Posterior vena cava (tissue), 2 donors: ENCODE data around the gene FAM240A. TPM values are rescaled to one million over a fixed set of nuclear protein-coding genes. Genes with fewer than 3 reads are reported as not detected.

Source experiments
- DNase-seq: peaks from one replicate; pipeline ENCODE4 v3.0.0-alpha.2; 2020; ENCODE audit warnings: low spot score
- intact Hi-C, 2 donors: fragments of 100-400 bp; cut with DNase I; formaldehyde crosslinking; loops; one replicate each; pipeline versions ENCODE4 v1.14.1 to v1.14.2; 2022 to 2023
- total RNA-seq, 2 donors: library from RNA; stranded (reverse); fragmentation: NEBNext Ultra II Directional; extraction: Animal tissue kit (Norgen Biotek cat#: 25700); gene quantifications; one replicate each; pipeline ENCODE4 v1.2.1, GENCODE V29; 2021
- donor health status: DM: yes; HTN: yes; CAD: no.
- donor health status: DM: yes; HTN: yes; CAD: no.

Gene FAM240A
- total RNA-seq, 2 donors from 2014 or later, result 0.28 TPM; not detected in 1

DNA sequence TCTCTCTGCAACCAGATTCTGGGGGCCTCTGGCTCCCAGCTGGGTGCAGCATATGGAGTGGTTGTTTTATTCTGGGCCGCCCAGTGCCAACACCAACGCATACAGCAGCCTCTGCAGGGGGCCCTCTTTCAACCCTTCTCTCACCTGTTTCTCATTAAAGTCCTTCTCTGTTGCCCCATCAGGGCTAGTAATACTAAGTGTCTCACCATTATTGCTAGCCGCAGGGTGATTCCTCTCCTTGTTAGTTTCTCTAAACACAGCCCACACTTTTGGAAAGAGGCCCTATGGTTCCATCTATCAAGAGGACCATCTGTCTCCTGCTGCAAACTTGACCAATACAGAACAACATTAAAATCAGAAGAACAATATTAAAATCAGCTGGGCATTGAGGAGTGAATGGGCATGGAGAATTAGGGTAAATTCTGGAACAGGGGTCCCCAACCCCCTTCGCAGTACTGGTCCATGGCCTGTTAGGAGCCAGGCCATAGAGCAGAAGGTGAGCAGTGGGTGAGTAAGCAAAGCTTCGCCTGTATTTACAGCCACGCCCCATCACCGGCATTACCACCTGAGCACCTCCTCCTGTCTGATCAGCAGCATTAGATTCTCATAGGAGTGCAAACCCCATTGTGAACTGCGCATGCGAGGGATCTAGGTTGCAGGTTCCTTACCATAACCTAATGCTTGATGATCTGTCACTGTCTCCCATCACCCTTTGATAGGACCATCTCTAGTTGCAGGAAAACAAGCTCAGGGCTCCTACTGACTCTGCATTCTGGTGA is 44.6 kb downstream of the FAM240A start:
- intact Hi-C loops, result no loop called here
- DNase-seq, result no peak

DNA sequence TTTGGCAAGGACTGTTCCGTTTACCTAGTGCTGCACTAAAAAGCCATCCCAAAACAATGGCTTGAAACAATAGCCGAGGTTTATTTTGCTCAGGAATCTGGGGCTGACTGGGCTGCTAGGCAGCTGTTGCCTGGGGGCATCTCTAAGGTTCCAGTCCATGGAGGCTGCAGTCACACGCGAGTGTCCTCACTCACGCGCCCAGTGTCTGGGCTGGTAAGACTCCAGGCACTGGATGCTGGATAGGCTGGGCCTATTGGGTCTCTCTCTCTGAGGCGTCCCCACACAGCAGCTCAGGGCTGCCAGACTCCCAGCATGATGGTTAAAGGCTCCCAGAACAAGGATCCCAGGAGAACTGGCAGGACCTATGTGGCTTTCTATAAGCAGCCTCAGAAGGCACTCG is 47.0 kb downstream of the FAM240A start:
- intact Hi-C loops, result no loop called here
- no peak for DNase-seq

DNA sequence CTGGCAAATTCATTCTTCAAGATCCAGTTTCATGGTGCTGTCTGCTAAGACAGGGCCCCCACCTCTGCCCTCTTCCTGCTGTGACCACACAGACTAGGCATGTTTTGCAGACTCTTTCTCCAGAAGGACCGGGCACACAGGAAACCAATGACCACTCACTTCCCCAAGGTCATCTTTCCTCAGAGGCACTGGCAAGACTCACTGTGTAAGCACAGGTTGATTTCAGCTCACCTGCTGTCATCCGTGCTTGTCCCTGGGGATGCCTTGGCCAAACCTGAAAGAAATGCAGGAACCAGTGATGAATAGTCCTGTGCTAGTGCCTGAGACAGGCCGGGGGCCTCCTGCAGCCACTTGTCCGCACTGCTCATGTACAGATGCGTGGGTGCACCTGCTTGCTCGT is 47.7 kb downstream of the FAM240A start:
- intact Hi-C loops, result no loop called here
- no peak for DNase-seq

DNA sequence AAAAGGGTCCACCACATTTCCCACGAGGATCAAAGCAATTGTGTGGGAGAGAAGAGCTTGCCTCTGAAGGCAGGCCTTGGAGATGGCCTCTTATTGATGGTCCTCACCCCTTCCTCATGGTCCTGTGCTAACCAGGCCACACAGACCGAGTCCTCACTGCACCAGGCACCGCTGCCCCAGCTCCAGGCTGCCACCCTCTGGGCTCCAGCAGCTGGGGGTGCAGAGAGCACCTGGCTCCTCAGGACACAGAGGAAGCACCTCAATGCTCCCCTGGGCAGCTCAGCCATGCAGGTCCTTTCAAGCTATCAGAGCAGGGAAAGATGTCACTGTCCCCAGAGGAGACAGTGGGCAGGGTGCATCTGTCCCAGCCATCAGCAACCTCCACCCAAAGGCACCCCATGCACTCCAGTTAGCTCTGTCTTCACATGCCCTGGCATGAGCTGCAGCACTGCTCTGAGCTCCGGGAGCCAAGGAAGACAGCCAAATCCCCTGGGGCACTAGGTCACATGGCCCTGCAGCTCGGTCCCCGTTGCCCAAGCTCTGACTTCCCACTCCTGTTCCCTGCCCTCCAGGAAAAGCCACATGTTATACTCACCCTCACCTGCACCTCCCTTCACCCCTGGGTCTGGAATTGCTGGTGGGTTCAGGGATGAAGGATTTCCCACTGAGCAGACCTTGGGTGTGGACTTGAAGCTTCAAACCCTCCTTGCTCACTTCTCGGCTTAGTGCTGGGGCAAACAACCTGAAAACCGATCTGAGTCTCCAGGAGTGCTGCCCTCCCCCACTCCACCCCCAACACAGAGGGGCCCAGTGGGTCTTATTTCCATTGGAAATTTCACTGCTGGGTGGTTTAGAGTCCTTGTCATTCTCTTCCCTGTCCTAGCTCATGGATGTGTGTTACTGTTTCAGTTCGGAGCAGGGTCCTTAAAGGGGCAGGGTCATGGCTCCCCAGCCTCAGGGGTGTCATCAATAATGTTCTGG is 48.5 kb downstream of the FAM240A start:
- DNase-seq, result no peak
- intact Hi-C loops, result no loop called here

DNA sequence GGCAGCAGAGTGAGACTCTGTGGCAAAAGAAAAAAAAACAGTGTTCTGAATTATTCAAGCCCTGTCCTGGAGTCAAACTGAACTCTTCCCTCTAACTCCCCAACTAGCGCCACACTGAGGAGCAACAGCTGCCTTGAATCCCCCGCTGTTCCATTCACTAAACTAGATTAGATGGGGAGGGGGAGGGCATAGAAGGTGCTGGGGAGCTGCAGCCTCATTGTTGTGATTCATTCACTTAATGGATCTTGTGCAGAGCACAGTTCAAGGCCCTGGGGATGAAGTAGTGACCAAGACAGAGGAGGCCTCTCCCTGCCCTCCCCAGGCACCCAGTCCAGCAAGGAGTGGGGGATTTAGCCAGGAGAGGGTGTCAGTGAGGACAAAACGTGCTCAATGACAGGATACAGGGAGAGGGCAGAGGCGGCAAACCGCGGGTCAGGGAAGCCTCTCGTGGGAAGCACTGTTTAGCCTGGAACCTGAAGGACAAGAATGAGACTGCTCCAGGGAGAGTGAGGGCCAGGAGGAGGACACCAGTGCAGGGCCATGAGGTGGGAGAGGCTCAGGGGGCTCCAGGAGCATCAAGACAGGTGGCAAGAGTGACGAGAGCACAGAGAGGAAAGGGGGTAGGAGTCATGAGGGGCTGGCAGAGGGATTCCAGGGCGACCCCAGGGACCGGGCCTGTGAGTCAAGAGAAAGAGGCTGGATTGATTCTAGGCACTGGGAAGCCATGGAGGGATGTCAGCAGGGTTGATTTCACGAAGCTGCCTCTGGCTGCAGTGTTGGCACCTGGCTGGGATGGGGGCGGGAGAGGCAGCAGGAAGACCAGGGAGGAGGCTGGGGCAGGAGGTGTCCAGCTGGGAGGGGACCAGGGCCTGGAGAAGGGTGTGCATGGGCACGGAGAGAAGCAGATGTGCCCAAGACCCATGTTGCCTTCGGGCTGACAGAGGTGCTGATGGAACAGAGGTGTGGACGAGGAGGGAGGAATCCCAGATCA is 49.7 kb downstream of the FAM240A start:
- no peak for DNase-seq

DNA sequence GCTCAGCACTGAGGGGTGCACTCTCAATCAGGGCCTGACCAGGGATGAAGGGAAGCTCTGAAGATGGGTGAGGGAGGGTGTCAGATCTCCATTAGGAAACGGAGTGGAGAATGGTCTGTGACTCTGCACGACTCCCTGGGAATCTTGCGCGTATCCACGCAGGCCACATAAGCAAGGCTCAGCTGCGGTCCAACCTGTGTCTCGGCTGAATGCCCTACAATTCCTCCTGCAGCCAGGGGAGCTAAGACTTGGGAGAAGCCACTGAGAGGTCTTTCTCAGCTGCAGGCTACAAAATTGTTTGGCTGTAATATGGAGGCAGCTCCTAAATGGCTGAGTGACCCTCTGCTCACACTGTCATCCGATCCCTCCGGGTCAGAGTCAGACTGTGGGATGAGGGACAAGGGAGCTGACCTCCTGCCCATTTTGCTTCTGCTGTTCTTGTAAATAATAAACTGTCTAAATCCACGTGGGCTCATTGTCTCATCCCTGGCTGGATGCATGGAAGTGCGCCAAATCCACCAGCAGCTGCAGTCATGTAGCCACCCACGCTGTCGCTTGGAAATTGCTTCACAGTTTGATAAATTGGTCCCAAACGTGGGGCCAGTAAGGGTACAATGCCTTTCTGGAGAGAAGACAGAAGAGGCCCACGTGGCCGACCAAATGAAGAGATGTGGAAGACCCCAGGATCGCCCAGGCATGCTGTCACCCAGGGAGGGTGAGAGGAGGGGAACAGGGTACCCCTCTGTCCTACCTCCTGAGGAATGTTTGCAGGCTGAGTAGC is 50.6 kb downstream of the FAM240A start:
- DNase-seq, result peak; percentile 84
- intact Hi-C loops, result loop anchor here in 1 of 2 donors (2.0 kb wide), 1 partner anchor 76 kb away; no protein-coding TSS in a partner anchor

More for the DNA sequence above, 49.7 kb downstream of the FAM240A start:
- intact Hi-C loops, result loop anchor here in 1 of 2 donors (2.0 kb wide), 1 partner anchor 77 kb away; no protein-coding TSS in a partner anchor

DNA sequence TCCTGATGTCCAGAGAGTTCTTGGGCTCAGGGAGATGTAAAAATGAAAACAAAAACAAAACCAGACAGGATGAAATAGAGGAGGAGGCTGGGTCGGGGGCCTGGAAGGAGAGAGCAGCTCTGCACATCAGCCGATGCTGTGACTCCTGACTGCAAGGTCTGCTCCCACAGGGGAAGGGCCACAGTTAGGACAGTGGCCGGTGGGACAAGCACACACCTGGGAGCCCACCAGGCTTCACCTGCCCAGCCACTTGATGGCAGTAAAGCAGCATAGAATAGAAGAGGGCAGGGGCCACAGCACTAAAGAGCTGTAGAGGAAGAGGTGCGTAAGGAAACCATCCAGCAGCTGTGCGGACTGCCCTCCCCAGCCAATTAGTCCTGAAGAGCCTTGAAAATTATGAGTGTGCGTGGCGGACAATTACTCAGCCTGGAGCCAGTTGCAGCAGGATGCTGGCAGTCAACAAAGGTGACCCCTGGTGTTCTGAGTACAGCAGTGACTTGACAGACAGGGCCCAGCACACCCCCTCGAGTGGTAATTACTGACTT is 51.3 kb downstream of the FAM240A start:
- intact Hi-C loops, result loop anchor here in 1 of 2 donors (2.0 kb wide), 1 partner anchor 75 kb away; no protein-coding TSS in a partner anchor
- no peak for DNase-seq

DNA sequence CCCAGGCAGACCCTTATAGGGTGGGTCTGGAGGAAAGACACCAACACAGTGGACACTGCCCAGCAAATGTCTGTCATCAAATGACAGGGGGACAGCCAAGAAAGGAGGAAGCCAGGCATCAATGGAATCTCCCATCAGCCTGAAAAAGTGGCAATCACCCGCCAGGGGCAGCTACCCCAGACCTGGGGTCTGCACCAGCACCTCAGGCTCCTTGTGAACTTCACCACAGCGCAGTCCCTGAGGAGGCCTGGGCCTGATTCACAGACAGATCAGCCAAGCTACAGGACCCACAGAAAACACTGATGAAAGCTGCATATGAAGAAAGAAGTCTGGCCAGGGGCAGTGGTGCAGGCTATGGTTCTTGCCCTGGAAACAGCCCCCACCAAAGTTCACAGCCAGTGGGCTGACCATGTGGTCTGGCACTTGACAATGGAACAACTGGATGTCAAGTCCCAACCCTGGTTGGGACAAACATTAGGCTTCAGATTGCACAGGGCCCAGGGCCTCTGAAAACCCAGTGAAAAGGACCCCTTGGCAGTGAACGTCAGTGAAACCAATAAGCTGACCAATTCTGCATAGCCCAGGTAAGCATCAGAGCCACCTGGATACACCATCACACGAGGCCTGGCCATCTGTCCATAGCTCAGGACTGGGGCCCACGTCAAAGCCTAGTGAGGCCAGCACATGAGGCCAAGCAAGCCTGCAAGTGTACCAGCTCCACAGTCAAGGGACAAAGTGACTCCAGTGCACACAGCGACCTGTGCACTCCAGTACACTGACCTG is 52.1 kb downstream of the FAM240A start:
- no peak for DNase-seq

DNA sequence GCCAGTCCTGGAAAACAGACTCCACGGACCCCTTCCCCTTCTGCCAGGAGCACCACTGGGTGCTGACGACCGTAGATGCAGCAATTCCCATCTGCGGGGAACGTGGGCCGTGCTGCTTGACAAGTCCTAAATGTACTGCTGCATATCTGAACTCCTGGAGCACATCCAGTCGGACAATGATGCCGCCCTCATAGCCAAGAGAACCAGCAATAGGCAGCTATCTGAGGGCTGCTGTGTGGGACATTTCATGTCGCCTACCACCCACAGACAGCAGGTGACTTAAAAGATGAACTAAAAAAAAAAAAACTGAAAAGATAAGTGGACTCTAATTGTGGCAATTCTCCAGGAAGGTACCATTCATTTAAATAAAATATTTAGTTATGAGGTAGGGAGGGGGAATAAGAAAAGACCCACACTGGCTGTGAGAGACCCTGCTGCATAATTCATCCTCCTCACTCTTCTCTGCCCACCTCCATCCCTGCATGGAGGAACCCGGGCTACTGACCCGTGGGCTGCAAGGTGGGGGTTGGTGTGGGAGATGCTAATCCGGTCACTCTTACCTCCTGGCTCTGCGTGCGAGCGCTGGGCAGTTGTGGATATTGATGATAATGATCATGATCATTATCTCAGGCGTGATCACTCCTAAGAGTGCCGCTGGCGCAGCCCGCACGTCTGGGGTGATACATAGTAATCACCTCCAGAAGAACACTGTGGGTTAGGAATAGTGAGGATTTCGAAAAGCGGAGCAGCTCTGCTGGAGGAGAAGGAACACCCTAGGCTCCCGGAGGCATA is 52.8 kb downstream of the FAM240A start:
- peak; percentile 79 for DNase-seq
- intact Hi-C loops, result no loop called here

More for the DNA sequence above, 52.1 kb downstream of the FAM240A start:
- intact Hi-C loops, result no loop called here

DNA sequence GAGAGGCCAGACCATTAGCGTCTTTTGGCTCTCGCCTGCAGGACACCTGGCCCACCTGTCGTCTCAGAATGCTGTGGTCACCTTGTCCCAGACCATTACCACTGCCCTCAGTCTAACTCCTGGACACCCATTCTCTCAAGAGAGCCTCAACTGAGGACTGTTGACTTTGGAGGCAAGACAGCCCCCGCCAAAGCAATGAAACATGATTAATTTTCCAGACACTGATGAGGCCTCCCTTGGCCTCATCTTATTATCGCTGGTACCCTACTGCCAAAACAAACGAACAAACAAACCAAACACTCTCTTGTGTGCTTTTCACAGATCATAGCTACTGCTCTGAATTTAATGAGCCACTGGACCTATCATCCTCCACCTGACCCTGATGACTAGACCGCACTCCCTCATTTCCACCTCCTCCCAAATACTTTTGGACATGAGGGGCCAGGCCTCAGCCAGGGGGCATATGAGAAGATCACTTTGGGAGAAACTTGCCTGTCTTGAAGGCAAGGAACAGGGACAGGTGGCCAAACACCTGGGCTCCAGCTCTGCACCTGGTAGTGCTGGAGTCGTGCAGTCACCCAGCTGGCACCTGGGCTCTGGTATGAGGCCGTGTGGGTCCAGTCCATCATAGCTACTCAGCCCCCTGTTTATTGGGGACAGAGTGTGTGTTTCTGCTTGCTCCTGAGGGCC is 53.6 kb downstream of the FAM240A start:
- intact Hi-C loops, result no loop called here
- DNase-seq, result peak; percentile 32

DNA sequence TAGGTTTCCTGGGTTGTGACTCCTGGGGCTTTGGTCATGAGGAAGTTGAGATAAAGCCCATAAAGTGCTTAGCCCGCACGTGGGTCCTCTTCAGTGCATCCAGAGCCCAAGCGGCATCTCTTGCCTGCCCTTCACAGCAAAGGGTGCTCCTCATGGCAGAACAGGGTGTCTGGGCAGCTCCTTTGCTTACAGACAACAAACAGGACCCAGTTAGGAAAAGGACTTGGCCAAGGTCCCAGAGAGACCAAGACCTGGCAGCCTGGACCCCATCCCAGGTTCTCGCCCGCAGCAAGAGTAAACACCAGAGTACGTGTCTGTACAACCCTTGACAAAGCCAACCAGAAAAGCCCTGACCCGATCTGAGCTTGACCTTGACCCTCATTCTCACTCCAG is 54.1 kb downstream of the FAM240A start:
- peak; percentile 41 for DNase-seq
- intact Hi-C loops, result no loop called here

DNA sequence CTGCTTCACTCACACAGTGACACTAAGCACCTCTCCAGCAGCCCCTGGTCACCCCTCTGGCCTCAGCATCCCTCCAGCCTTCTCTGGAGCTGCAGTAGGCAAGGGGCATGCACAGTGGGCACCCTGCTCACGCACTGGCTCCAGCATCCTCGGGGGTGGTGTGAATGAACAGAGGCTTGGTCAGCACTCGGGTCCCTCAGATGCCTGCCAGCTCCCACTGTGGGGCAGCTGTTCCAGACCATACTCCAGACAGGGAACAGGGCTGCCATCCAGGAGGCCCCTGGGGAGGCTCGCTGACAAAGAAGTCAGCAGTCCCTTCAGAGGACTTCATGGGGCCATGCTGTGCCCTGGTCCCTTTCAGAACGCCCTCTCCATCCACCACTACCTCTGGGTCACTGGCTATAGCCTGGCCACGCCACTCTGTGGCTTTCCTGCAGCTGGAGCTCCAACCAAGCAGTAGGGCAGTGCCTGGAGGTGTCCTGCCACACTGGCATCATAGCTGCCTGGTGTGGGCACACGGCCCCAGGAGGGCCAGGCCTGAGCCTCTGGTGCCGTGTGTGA is 54.8 kb downstream of the FAM240A start:
- peak; percentile 67 for DNase-seq
- intact Hi-C loops, result no loop called here

DNA sequence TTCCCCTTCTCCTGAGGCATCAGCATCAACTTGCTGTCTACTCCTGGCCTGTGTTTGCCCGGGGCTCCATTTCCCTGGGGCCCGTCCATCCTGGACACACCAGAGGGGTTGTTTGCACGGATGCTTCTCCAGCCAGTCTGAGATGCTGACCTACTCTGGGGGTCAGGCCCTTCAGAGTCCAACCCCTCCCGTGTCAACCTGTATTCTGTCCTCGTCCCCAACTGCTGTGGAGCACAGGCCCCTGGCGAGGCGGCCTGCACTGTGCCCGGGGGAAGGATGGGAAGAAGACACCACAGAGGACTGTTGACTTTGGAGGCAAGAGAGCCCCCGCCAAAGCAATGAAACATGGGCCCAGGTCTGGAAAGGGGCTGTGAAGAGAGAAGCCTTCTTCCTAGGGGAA is 55.3 kb downstream of the FAM240A start:
- intact Hi-C loops, result no loop called here
- DNase-seq, result peak; percentile 66

DNA sequence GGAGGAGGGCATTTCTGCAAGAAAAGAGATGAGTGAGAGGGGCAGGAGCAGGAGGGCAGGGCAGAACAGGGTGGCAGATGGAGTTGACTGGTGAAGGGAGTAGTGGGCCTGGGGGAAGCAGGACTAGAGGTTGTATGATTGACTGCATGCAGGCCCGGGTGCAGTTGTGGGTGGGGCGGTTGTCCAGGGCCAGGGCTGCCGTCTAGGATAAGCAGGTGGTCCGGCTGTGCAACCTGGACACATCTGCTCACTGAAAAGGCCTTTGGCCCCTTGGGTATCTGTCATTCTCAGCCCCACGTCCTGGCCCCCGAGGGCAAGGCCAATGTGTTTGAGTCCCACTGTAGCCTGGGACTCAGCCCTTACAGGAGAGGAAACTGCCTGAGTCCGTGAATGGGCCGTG is 55.8 kb downstream of the FAM240A start:
- intact Hi-C loops, result no loop called here
- peak; percentile 58 for DNase-seq

DNA sequence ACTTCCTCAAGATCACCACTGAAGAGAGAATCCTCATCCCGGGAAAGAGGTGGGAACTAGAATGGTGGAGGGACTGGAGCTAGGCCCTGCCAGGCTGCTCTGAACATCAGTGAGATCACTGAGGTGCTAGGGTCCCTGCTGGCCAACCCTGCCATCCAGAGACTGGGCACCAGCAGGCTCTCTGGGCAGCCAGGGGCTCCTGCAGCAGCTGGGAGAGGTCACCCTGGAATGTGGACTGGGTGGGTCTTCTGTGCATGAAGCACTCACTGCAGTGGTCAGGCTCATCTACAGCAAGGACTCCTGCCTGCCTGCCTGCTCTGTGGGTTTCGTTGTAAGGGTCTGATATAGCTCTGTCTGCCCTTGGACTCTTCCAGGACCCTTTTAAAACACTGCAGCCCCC is 56.3 kb downstream of the FAM240A start:
- DNase-seq, result peak; percentile 58
- intact Hi-C loops, result no loop called here
